HepG2 (cell line): ENCODE measurements around the gene RING1. TPM values are rescaled to one million over a fixed set of nuclear protein-coding genes. Genes with fewer than 3 reads are reported as not detected.

Experiments
- ATAC-seq: fragments of 200-7000 bp; cut with Tn5 transposase; 3 replicates; pipeline ENCODE4 v1.9.1; 2020; ENCODE audit warnings: mild to moderate bottlenecking, moderate library complexity
- BruUV-seq: library from RNA; stranded (reverse); fragments of 400-500 nt; replicated peaks from 2 replicates; lab custom pipeline; 2021; lab: Mats Ljungman, UMichigan
- CTCF ChIA-PET: fragments of 300-600 bp; formaldehyde crosslinking; extraction: SDS; loops from one replicate; lab custom pipeline; 2021; ENCODE audit warnings: low total read pairs, inconsistent platforms, low intra/inter-chr PET ratio; lab: Yijun Ruan, JAX
- POLR2A ChIA-PET: fragments of 350-600 bp; sonication (Branson Sonifier 250); formaldehyde crosslinking; loops from one replicate; lab custom pipeline; 2020; ENCODE audit warnings: antibody characterized with exemption, inconsistent platforms; lab: Yijun Ruan, JAX
- DNase-seq: peaks from one replicate; pipeline ENCODE4 v3.0.0-alpha.2; 2015; ENCODE audit warnings: low spot score
- FAIRE-seq: peaks from 3 replicates; lab custom pipeline; 2011; peaks lifted over from hg19 to GRCh38; lab: Jason Lieb, UNC
- H2AFZ ChIP-seq: one replicate; pipeline ENCODE4 v1.6.1; 2011; ENCODE audit warnings: low read length, inconsistent platforms
- H3K27ac ChIP-seq: fragments of 300-600 bp; 3 replicates; pipeline ENCODE4 v1.8.0; 2011; ENCODE audit warnings: mixed run types, mild to moderate bottlenecking, mixed read lengths, low read length, inconsistent platforms; ENCODE audit not compliant: insufficient read depth; ENCODE audit errors: extremely low read length
- H3K27me3 ChIP-seq, 2 experiments: fragments of 200-600 bp in 1 of 2; 2 replicates in 1 of 2; 3 replicates in 1 of 2; pipeline versions ENCODE4 v1.6.0 to v1.8.0; 2011; ENCODE audit warnings: low read length in 2 of 2, mild to moderate bottlenecking in 2 of 2, moderate library complexity in 2 of 2, inconsistent platforms in 1 of 2; ENCODE audit not compliant: insufficient read depth in 2 of 2, control insufficient read depth in 1 of 2
- H3K36me3 ChIP-seq, 2 experiments: fragments of 200-600 bp in 1 of 2; replicated peaks in 1 of 2; 2 replicates in 1 of 2; 3 replicates in 1 of 2; pipeline versions ENCODE4 v1.5.1 to v1.8.0; 2011; ENCODE audit warnings: low read length in 2 of 2, inconsistent platforms in 1 of 2; ENCODE audit not compliant: insufficient read depth in 2 of 2, control insufficient read depth in 1 of 2
- H3K4me1 ChIP-seq: 2 replicates; pipeline ENCODE4 v1.5.1; 2012; ENCODE audit warnings: low read length, inconsistent platforms; ENCODE audit not compliant: insufficient read depth
- H3K4me2 ChIP-seq: 2 replicates; pipeline ENCODE4 v1.6.0; 2011; ENCODE audit warnings: low read depth, low read length, inconsistent platforms
- H3K4me3 ChIP-seq, 3 experiments: fragments of 200-600 bp in 1 of 3; sonication (generic), shearing (Covaris generic) in 1 of 3; replicated peaks in 1 of 3; 2 replicates each; pipeline ENCODE4 v1.5.1; 2011 to 2016; ENCODE audit warnings: low read length in 3 of 3, inconsistent platforms in 2 of 3, low read depth in 2 of 3, mild to moderate bottlenecking in 2 of 3, control low read depth in 1 of 3, mixed read lengths in 1 of 3; ENCODE audit not compliant: insufficient read depth in 1 of 3
- H3K79me2 ChIP-seq: one replicate; pipeline ENCODE4 v1.6.1; 2011; ENCODE audit warnings: low read length, inconsistent platforms; ENCODE audit not compliant: insufficient read depth
- H3K9ac ChIP-seq: 2 replicates; pipeline ENCODE4 v1.6.0; 2011; ENCODE audit warnings: mild to moderate bottlenecking, low read depth, low read length, inconsistent platforms; ENCODE audit not compliant: insufficient read depth
- H3K9me3 ChIP-seq: 2 replicates; pipeline ENCODE4 v1.5.1; 2012; ENCODE audit warnings: mild to moderate bottlenecking, low read length
- H4K20me1 ChIP-seq: 2 replicates; pipeline ENCODE4 v1.6.0; 2011; ENCODE audit warnings: inconsistent platforms, mild to moderate bottlenecking, low read length, moderate library complexity; ENCODE audit not compliant: insufficient read depth
- FIP1L1 ChIP-seq: fragments of 200-400 bp; formaldehyde crosslinking; IDR thresholded peaks from 2 replicates; pipeline ENCODE4 v1.6.1; 2018; ENCODE audit warnings: low read depth, mild to moderate bottlenecking, low read length, moderate library complexity, borderline replicate concordance; ENCODE audit not compliant: insufficient read depth
- NR2F6 ChIP-seq, 2 experiments: IDR thresholded peaks; 2 replicates each; pipeline ENCODE4 v1.6.1; 2016; ENCODE audit warnings: antibody characterized with exemption in 1 of 2, mild to moderate bottlenecking in 1 of 2
- ZNF530 ChIP-seq: sonication (generic); formaldehyde crosslinking; IDR thresholded peaks from 2 replicates; pipeline ENCODE4 v1.5.0; 2020; ENCODE audit warnings: low read depth, mild to moderate bottlenecking, missing genetic modification reagents
- WGBS: methylation state at CpG from one replicate; pipeline ENCODE4 v1.1.6; 2017; ENCODE audit warnings: low lambda C conversion rate; 5-methylcytosine and 5-hydroxymethylcytosine counted together
- in situ Hi-C: cut with HindIII; loops from 2 replicates; pipeline ENCODE4 v1.10.0; 2017; ENCODE audit warnings: low pct_unique_long_range_greater_than_20kb; ENCODE audit not compliant: extremely low pct_ligation_motif_present
- intact Hi-C: fragments of 100-400 bp; cut with micrococcal nuclease; formaldehyde crosslinking; loops from one replicate; pipeline ENCODE4 v1.10.0; 2022; ENCODE audit not compliant: unreplicated experiment
- polyA plus RNA-seq, 8 experiments: library from polyadenylated mRNA; depleted of rRNA in 3 of 8; stranded (reverse) in 7 of 8; unstranded in 1 of 8; fragments of >200 nt; fragmentation: Illumina TruSeq in 4 of 8; extraction: Trizol in 4 of 8; gene quantifications; 2 replicates each; pipeline versions ENCODE4 v1.2.1 to v1.2.3, GENCODE V29; 2011 to 2016; ENCODE audit warnings: low read depth in 4 of 8, missing spikeins in 1 of 8, mixed read lengths in 1 of 8; ENCODE audit not compliant: insufficient read depth in 1 of 8
- total RNA-seq, 5 experiments: library from RNA; depleted of rRNA; stranded (reverse); fragments of >200 nt; fragmentation: Illumina TruSeq; extraction: Trizol; gene quantifications; 2 replicates each; pipeline ENCODE4 v1.2.3, GENCODE V29; 2016; ENCODE audit warnings: low read depth in 1 of 5

RING1 gene
- total and polyA plus RNA-seq, 2 of the 13 experiments (the other 11 are each of a cell fraction or from before 2014, with no cell fraction given) = 23.9 to 33.6 TPM

GRCh38 chr6:33170176-33171015 lies 37.9 kb upstream of the RING1 start (continued):
- no peak for TF ChIP-seq FIP1L1

GRCh38 chr6:33171016-33171879 lies 37.1 kb upstream of the RING1 start:
- in situ Hi-C loops (no loop called here), intact Hi-C loops (no loop called here)
- 57% methylated on average over 8 of the region's 11 CpGs for WGBS
- ATAC-seq (no peak), DNase-seq (no peak), FAIRE-seq (no peak)
- H3K9me3 ChIP-seq = no peaks in the 10 kb centered on the region
- no peak overlapping the region for H2AFZ ChIP-seq
- no peaks in the 10 kb centered on the region for H4K20me1 ChIP-seq
- ChIA-PET CTCF (interaction anchor here (2.8 kb wide), 1 partner anchor 47 kb away, joined by 14 read pairs; no protein-coding TSS in a partner anchor), POLR2A (interaction anchor here (1.4 kb wide), 1 partner anchor 199 kb away, joined by 4 read pairs; no protein-coding TSS in a partner anchor)
- no TSS peak for BruUV-seq
- H3K27ac ChIP-seq = no peak overlapping the region
- no peak overlapping the region for H3K4me3 ChIP-seq
- H3K4me2 ChIP-seq = no peak overlapping the region
- peaks cover 2 to 32% of the 10 kb centered on the region in 2 experiments; a peak in 3 of 5 replicates for H3K27me3 ChIP-seq
- TF ChIP-seq NR2F6 (IDR thresholded peaks at IDR 0.05) (peak; percentile 50; the same call in 1 of the 2 replicates), NR2F6 (CRISPR knock-in tag; IDR thresholded peaks at IDR 0.05) (0 out of 2 replicates have a peak, but pooled peaks have one; percentile 23), ZNF530 (no peak)
- H3K79me2 ChIP-seq = no peaks in the 10 kb centered on the region
- no peak overlapping the region for H3K9ac ChIP-seq
- no peaks in the 10 kb centered on the region for H3K36me3 ChIP-seq
- peaks cover 26% of the 10 kb centered on the region for H3K4me1 ChIP-seq
